GM19328 (cell line): ENCODE data around the gene DOHH.

Source experiments
- ATAC-seq: cut with Tn5 transposase; IDR thresholded peaks from one replicate; pipeline ENCODE4 v1.9.1; 2021; ENCODE audit warnings: mild to moderate bottlenecking, moderate library complexity; ENCODE audit not compliant: unreplicated experiment

Gene DOHH

GRCh38 chr19:3500429-3501101 lies at the start of gene DOHH:
Gene DOHH, minus strand, starts transcription at chr19:3500674. Its CDS starts 3,860 bp downstream, at chr19:3496814.
- peak; percentile 72 for ATAC-seq

GRCh38 chr19:3549816-3550215 lies 49.3 kb upstream of the DOHH start:
- ATAC-seq = no peak

- no peak for ATAC-seq
Measured at GRCh38 chr19:3548606-3549005, 48.1 kb upstream of the DOHH start.

GRCh38 chr19:3547767-3548282 lies 47.4 kb upstream of the DOHH start:
- no peak for ATAC-seq

- no peak for ATAC-seq
Measured at GRCh38 chr19:3547301-3547731, 46.8 kb upstream of the DOHH start.

GRCh38 chr19:3546119-3546518 lies 45.6 kb upstream of the DOHH start:
- ATAC-seq = no peak

GRCh38 chr19:3545669-3546034 lies 45.2 kb upstream of the DOHH start:
- ATAC-seq = no peak

- no peak for ATAC-seq
Measured at GRCh38 chr19:3544742-3545668, 44.5 kb upstream of the DOHH start.

- ATAC-seq = no peak
Measured at GRCh38 chr19:3544058-3544376, 43.5 kb upstream of the DOHH start.

- no peak for ATAC-seq
Measured at GRCh38 chr19:3543150-3544057, 42.9 kb upstream of the DOHH start.

GRCh38 chr19:3539756-3540118 lies 39.3 kb upstream of the DOHH start:
- ATAC-seq = no peak

- no peak for ATAC-seq
Measured at GRCh38 chr19:3538965-3539755, 38.7 kb upstream of the DOHH start, which contains the start of gene TEKTIP1. Gene TEKTIP1, plus strand, starts transcription at chr19:3539174. Its CDS starts 4 bp downstream, at chr19:3539178.

- ATAC-seq = no peak
Measured at GRCh38 chr19:3538258-3538929, 37.9 kb upstream of the DOHH start.

- no peak for ATAC-seq
Measured at GRCh38 chr19:3537438-3538240, 37.2 kb upstream of the DOHH start.

GRCh38 chr19:3537101-3537437 lies 36.6 kb upstream of the DOHH start:
- no peak for ATAC-seq

- no peak for ATAC-seq
Measured at GRCh38 chr19:3536429-3537100, 36.1 kb upstream of the DOHH start.

GRCh38 chr19:3535981-3536380 lies 35.5 kb upstream of the DOHH start:
- ATAC-seq = no peak

- ATAC-seq = no peak
Measured at GRCh38 chr19:3535563-3535965, 35.1 kb upstream of the DOHH start.

- no peak for ATAC-seq
Measured at GRCh38 chr19:3535235-3535535, 34.7 kb upstream of the DOHH start.
